Astrocyte (in vitro differentiated cells and primary cell): Measurements from ENCODE around the gene NMB.

Experiments used
- EZH2 ChIP-seq: IDR thresholded peaks from 2 replicates; pipeline ENCODE4 v1.6.1; 2012; ENCODE audit warnings: mild to moderate bottlenecking, low read length, inconsistent platforms; ENCODE audit not compliant: insufficient read depth
- TF ChIP-seq, protein P1 (sequence below): IDR thresholded peaks from 2 replicates; pipeline ENCODE4 v1.5.1; 2011; ENCODE audit warnings: low read depth, mild to moderate bottlenecking, inconsistent platforms, low read length, moderate library complexity; ENCODE audit not compliant: insufficient read depth

DNA sequence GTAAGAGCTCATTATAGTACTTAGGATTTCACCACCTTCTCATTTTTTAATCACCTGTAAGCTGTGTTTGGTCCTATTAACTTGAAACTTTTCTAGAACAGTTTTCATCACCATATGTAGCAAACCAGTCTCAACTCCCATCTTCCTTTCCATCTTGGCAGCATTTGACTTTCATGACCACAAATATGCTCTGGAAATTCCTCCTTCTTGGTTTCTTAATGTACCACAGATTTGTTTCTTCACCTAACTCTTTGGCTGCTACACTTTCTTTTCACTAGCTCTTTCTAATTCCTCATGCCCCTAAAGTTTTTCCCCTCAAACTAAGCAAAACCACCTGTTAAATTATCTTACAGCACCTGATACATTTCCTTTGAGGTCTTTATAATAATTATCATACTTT, 13.2 kb upstream of the NMB start:
- TF ChIP-seq, protein P1, sequence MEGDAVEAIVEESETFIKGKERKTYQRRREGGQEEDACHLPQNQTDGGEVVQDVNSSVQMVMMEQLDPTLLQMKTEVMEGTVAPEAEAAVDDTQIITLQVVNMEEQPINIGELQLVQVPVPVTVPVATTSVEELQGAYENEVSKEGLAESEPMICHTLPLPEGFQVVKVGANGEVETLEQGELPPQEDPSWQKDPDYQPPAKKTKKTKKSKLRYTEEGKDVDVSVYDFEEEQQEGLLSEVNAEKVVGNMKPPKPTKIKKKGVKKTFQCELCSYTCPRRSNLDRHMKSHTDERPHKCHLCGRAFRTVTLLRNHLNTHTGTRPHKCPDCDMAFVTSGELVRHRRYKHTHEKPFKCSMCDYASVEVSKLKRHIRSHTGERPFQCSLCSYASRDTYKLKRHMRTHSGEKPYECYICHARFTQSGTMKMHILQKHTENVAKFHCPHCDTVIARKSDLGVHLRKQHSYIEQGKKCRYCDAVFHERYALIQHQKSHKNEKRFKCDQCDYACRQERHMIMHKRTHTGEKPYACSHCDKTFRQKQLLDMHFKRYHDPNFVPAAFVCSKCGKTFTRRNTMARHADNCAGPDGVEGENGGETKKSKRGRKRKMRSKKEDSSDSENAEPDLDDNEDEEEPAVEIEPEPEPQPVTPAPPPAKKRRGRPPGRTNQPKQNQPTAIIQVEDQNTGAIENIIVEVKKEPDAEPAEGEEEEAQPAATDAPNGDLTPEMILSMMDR = no peak
- TF ChIP-seq EZH2 = no peak
